Islet of Langerhans (tissue), 1 donor: ENCODE measurements around the gene LAMTOR2.
"Not testable (repeated sequence)": the region's sequence is repeated elsewhere in the genome, so short reads cannot be mapped to it uniquely, and the experiment has no call there.

ENCODE experiments used
- FAIRE-seq: peaks from one replicate; lab custom pipeline; 2011; peaks lifted over from hg19 to GRCh38; lab: Jason Lieb, UNC

LAMTOR2 gene

GRCh38 chr1:156052862-156053767 lies 1.5 kb upstream of the LAMTOR2 start:
- FAIRE-seq, result no peak

- no peak for FAIRE-seq
Measured at GRCh38 chr1:156053768-156054499, 648 bp upstream of the LAMTOR2 start, which contains the start of gene UBQLN4. Gene UBQLN4, minus strand, starts transcription at chr1:156053798. Its CDS starts 97 bp downstream, at chr1:156053701.

GRCh38 chr1:156055281-156056048 lies 883 bp downstream of the LAMTOR2 start:
- FAIRE-seq, result no peak

- no peak for FAIRE-seq
Measured at GRCh38 chr1:156056326-156056849, 1.8 kb downstream of the LAMTOR2 start.

GRCh38 chr1:156060937-156061636 lies 6.5 kb downstream of the LAMTOR2 start, which contains the start of gene RAB25:
Gene RAB25, plus strand, starts transcription at chr1:156061160. Its CDS starts 241 bp downstream, at chr1:156061401.
- FAIRE-seq, result no peak

GRCh38 chr1:156062189-156062588 lies 7.6 kb downstream of the LAMTOR2 start:
- no peak for FAIRE-seq

- FAIRE-seq, result no peak
Measured at GRCh38 chr1:156063997-156064285, 9.4 kb downstream of the LAMTOR2 start.

- FAIRE-seq, result no peak
Measured at GRCh38 chr1:156064615-156065014, 10.0 kb downstream of the LAMTOR2 start.

- no peak for FAIRE-seq
Measured at GRCh38 chr1:156065212-156065611, 10.6 kb downstream of the LAMTOR2 start.

GRCh38 chr1:156065871-156066270 lies 11.3 kb downstream of the LAMTOR2 start:
- no peak for FAIRE-seq

- no peak for FAIRE-seq
Measured at GRCh38 chr1:156067262-156067661, 12.7 kb downstream of the LAMTOR2 start.

GRCh38 chr1:156069490-156070455 lies 15.2 kb downstream of the LAMTOR2 start:
- FAIRE-seq, result no peak

GRCh38 chr1:156070548-156070947 lies 16.0 kb downstream of the LAMTOR2 start:
- no peak for FAIRE-seq

GRCh38 chr1:156071332-156071816 lies 16.8 kb downstream of the LAMTOR2 start:
- FAIRE-seq, result not testable (repeated sequence)

GRCh38 chr1:156072251-156072650 lies 17.7 kb downstream of the LAMTOR2 start:
- no peak for FAIRE-seq

- no peak for FAIRE-seq
Measured at GRCh38 chr1:156073110-156073687, 18.6 kb downstream of the LAMTOR2 start.

GRCh38 chr1:156073740-156074139 lies 19.2 kb downstream of the LAMTOR2 start:
- FAIRE-seq, result no peak

GRCh38 chr1:156074661-156075060 lies 20.1 kb downstream of the LAMTOR2 start:
- no peak for FAIRE-seq

GRCh38 chr1:156075162-156075561 lies 20.6 kb downstream of the LAMTOR2 start:
- FAIRE-seq, result no peak

GRCh38 chr1:156075775-156076204 lies 21.2 kb downstream of the LAMTOR2 start:
- FAIRE-seq, result no peak
